ENCODE results near the gene NKPD1.

DNA sequence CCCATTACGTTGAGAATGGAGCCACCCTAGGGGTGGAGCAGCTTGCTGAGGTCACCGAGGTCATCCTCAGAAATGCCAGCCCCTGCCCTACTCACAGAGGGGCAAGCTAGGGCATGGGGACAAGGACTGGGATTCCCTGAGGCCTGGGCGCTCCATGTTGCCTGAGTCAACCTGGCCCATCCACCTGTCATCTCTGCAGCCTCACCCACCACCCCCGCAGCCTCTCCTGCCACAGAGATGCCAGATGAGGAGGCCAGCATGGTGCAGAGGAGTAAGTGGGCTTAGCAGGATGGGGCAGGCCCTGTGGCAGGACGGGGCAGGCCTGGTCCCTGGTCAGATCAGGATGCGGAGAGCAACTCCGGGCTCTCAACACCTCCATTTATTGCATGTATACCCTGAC, 9.5 kb downstream of the NKPD1 start:
- no peak for TF ChIP-seq POLR2A (IDR thresholded peaks at IDR 0.05)
- TF ChIP-seq, protein P1, sequence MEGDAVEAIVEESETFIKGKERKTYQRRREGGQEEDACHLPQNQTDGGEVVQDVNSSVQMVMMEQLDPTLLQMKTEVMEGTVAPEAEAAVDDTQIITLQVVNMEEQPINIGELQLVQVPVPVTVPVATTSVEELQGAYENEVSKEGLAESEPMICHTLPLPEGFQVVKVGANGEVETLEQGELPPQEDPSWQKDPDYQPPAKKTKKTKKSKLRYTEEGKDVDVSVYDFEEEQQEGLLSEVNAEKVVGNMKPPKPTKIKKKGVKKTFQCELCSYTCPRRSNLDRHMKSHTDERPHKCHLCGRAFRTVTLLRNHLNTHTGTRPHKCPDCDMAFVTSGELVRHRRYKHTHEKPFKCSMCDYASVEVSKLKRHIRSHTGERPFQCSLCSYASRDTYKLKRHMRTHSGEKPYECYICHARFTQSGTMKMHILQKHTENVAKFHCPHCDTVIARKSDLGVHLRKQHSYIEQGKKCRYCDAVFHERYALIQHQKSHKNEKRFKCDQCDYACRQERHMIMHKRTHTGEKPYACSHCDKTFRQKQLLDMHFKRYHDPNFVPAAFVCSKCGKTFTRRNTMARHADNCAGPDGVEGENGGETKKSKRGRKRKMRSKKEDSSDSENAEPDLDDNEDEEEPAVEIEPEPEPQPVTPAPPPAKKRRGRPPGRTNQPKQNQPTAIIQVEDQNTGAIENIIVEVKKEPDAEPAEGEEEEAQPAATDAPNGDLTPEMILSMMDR (IDR thresholded peaks at IDR 0.05) = no peak
